GM21528 (cell line): ENCODE data around the gene MAGEA3.
"Not testable (repeated sequence)": the region's sequence is repeated elsewhere in the genome, so short reads cannot be mapped to it uniquely, and the experiment has no call there.

Experiments used
- ATAC-seq: cut with Tn5 transposase; IDR thresholded peaks from one replicate; pipeline ENCODE4 v1.9.1; 2021; ENCODE audit warnings: mild to moderate bottlenecking, moderate library complexity; ENCODE audit not compliant: unreplicated experiment, low FRiP score

Gene MAGEA3, protein sequence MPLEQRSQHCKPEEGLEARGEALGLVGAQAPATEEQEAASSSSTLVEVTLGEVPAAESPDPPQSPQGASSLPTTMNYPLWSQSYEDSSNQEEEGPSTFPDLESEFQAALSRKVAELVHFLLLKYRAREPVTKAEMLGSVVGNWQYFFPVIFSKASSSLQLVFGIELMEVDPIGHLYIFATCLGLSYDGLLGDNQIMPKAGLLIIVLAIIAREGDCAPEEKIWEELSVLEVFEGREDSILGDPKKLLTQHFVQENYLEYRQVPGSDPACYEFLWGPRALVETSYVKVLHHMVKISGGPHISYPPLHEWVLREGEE

DNA sequence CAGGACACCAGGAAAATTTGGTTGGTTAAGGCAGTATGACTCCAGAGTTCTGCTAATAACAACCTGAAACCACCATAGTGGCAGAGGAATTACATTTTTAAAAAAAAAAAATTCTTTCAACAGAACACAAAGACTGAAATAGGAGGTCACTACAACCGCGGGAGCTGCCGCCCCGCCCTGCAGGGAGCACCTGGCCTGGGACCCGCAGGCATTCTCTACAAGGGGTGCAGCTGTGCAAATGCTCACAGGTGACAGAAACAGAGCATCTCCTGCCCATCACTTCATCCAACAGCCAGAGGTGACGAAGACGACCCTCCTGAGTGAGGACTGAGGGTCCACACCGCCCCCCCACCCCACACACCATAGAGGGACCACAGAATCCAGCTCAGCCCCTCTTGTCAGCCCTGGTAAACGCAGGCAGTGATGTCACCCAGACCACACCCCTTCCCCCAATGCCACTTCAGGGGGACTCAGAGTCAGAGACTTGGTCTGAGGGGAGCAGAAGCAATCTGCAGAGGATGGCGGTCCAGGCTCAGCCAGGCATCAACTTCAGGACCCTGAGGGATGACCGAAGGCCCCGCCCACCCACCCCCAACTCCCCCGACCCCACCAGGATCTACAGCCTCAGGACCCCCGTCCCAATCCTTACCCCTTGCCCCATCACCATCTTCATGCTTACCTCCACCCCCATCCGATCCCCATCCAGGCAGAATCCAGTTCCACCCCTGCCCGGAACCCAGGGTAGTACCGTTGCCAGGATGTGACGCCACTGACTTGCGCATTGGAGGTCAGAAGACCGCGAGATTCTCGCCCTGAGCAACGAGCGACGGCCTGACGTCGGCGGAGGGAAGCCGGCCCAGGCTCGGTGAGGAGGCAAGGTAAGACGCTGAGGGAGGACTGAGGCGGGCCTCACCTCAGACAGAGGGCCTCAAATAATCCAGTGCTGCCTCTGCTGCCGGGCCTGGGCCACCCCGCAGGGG lies at the start of gene MAGEA3:
Gene MAGEA3, plus strand, starts transcription at position 843 of the 980 bp plus-strand sequence. CDS start 2,039 bp downstream, outside the sequence.
- not testable (repeated sequence) for ATAC-seq

DNA sequence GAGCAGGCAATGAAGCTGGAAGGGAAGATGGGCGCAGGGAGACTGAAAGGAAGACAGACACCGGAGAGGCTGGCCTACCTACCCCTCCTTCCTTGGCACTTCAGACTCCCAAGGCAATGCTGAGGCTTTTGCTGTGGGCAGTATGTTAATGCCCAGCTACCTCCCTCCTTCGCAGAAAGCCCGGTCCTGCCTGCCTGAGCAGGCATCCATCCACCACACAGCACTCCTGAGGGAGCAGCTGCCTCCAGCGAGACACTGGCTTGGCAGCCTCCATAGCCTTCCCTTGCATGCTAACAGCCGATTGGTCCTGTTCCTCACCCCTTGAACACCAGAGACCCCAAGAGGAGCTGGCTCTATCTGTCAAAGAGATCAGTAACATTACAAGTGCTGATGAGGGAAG lies 46.5 kb upstream of the MAGEA3 start:
- ATAC-seq, result no peak

DNA sequence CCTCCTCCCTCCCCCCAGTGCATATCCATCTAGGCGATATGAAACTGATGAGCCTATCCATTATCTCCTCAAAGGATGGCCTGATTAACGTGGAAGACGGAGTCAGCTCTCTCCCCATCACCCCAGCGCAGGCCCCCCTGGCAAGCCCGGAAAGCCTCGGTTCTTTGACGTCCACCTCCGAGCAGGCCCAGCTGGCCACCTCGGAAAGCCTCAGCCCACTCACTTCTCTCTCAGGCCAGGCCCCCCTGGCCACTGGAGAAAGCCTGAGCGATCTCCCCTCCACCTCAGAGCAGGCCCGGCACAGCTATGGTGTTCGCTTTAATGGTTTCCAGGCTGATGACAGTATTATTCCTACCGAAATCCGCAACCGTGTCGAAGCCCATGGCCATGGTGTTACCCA lies 46.1 kb upstream of the MAGEA3 start:
- no peak for ATAC-seq

DNA sequence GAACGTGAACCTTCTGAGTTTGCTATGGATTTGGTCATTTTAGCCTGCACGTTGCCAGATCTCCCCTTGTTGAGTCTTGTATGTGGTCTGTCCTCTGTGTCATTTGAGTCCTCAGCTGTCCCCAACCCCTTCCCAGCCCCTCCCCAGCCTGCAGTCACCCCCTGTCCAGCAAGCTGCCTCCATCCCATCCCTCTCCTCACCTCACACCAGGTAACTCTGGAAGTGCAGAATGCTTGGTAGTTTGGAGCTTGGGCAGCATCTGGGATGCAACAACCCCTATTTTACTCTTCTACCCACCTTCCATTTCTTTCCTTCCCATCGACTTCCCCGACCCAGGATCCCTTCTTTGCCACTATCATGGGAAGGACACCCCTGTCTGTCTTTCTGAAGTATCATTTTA lies 42.5 kb upstream of the MAGEA3 start:
- no peak for ATAC-seq

DNA sequence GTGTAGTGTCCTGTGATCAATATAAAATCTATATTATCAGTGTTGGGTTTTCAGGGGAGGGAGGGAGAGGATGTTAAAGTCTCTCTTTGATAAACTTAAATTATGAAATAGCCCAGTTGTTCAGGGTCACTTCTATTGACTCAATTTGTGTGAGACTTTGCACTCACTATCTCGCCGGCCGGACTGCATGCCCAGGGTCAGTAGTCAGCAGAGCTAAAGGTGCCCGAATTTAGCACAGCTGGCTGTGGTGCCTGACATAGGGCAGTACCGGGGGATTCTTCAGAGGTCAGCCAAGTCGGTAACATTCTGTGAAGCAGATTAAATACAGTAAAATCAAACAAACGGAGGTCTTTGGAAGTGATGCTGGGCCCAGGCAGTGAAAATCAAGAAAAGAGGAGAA lies 41.7 kb upstream of the MAGEA3 start:
- no peak for ATAC-seq

DNA sequence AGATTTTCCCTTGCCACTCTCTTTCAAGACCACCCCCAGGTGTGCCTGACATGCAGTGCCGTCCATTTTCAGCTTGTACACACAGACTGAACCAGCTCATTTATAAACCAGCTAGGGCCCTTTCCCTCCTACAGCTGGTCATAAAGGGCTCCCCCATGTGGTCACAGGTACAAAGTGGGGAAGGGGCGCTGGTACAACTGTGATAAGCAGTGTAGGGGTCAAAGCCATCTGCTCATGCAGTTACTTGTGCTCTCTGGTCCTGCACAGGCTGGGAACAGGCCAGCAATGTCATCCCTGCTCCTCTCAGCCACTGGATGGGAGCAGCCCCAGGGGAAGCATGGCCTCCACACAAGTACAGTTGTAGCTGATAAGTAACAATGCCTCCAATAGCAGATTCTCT lies 40.3 kb upstream of the MAGEA3 start:
- ATAC-seq, result no peak

DNA sequence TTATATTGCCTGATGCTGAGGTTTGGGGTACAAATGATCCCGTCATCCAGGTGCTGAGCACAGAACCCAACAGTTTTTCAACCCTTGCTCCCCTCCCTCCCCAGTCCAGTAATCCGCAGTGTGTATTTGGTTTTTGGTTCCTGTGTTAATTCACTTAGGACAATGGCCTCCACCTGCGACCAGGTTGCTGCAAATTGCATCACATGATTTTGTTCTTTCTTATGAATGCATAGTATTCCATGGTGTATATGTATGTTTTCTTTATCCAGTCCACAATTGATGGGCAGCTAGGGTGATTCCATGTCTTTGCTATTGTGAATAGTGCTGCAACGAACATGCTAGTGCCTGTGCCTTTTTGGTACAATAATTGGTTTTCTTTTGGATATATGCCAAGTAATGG lies 35.5 kb upstream of the MAGEA3 start:
- no peak for ATAC-seq

DNA sequence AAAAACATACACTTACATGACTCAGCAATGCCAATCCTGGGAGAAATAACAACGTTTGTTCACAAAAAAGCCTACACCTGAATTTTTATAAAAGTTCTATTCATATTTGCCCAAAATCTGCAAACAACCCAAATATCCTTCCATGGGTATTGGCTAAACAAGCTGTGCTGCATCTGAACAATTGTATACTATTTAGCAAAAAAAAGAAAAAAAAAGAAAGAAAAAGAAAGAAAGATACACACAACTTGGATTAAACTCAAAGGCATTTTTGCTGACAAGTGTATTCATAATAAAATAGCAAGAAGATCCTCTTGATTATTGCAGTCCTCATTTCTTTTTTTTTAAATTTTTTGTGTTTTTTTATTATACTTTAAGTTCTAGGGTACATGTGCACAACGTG lies 24.5 kb upstream of the MAGEA3 start:
- ATAC-seq, result no peak

DNA sequence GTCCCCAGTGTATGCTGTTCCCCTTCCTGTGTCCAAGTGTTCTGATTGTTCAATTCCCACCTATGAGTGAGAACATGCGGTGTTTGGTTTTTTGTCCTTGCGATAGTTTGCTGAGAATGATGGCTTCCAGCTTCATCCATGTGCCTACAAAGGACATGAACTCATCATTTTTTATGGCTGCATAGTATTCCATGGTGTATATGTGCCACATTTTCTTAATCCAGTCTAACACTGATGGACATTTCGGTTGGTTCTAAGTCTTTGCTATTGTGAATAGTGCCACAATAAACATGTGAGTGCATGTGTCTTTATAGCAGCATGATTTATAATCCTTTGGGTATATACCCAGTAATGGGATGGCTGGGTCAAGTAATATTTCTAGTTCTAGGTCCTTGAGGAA lies 23.9 kb upstream of the MAGEA3 start:
- ATAC-seq, result not testable (repeated sequence)

DNA sequence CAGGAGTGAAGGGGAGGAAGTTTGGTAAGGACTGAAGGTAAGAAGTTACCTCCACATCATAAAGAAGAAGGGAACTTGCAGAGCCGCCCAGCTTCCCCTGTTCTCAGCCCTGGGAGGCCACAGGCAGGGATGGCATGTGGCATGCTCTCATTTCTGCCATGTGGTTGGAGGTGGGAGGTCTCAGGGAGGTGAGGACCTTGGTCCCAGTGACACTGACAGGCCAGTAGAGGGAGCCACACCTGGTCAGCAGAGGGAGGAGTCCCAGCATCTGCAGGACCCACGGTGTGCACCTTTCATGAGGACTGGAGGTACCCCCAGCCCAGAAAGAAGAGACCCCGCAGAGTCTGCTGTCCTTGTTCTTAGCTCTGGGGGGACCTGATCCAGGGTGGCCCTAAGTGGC lies 17.6 kb upstream of the MAGEA3 start:
- not testable (repeated sequence) for ATAC-seq

DNA sequence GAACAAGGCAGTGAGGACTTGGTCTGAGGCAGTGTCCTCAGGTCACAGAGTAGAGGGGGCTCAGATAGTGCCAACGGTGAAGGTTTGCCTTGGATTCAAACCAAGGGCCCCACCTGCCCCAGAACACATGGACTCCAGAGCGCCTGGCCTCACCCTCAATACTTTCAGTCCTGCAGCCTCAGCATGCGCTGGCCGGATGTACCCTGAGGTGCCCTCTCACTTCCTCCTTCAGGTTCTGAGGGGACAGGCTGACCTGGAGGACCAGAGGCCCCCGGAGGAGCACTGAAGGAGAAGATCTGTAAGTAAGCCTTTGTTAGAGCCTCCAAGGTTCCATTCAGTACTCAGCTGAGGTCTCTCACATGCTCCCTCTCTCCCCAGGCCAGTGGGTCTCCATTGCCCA lies 1.8 kb downstream of the MAGEA3 start:
- not testable (repeated sequence) for ATAC-seq

DNA sequence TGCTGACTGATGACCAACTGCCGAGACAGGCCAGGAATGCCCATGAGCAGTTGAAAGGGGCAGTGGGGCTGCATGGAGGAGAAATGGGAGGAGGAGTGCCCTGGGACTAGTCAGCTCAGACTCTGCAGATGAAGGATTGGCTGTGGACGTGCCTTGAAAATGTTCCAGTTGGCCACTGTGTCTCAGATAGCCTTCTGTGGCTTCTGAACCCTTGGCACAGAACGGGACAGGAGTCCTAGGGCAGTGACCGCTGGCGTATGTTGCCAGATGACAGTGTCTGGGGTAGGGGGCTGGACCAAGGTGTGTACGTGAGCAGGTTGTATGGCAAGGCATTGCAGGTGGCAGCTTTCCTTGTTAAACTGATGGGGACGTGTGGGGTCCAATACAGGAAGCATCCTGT lies 7.9 kb downstream of the MAGEA3 start:
- ATAC-seq, result not testable (repeated sequence)

DNA sequence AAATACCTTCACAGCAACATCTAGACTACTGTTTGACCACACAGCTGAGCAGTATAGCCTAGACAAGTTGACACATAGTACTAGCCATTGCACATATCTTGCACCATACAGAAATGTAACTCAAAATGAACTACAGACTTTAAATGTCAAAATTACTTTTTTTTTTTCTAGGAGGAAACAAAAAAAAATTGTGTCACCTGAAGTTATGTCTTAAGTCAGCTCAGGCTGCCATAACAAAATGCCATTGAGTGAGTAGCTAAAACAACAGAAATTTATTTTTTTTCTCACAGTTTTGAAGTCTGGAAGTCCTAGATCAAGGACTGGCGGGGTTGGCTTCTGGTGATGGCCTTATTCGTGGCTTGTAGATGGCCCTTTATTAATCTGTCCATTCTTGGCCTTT lies 10.6 kb downstream of the MAGEA3 start, which contains the start of gene CSAG2:
Gene CSAG2, minus strand, starts transcription at position 101 of the 400 bp plus-strand sequence. CDS start 161 bp downstream, outside the sequence.
- not testable (repeated sequence) for ATAC-seq

DNA sequence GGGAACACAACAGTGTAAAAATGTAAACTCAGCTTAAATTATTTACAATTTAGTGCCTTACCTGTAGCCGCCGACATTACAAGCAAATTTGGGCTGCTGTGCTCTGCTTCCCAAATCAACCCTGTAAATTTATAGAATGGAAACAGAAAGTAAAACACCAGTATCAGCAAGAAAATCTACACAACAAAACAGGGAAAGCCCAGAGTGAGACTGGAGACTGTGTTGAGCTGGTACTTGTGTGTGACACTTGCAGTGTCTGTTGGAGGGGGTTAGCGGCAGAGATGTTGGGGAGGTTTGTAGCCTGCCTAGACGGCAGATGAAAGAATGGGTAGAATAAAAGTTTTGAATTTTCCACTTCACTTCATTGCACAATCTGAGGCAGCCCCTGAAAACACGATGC lies 14.6 kb downstream of the MAGEA3 start:
- not testable (repeated sequence) for ATAC-seq

DNA sequence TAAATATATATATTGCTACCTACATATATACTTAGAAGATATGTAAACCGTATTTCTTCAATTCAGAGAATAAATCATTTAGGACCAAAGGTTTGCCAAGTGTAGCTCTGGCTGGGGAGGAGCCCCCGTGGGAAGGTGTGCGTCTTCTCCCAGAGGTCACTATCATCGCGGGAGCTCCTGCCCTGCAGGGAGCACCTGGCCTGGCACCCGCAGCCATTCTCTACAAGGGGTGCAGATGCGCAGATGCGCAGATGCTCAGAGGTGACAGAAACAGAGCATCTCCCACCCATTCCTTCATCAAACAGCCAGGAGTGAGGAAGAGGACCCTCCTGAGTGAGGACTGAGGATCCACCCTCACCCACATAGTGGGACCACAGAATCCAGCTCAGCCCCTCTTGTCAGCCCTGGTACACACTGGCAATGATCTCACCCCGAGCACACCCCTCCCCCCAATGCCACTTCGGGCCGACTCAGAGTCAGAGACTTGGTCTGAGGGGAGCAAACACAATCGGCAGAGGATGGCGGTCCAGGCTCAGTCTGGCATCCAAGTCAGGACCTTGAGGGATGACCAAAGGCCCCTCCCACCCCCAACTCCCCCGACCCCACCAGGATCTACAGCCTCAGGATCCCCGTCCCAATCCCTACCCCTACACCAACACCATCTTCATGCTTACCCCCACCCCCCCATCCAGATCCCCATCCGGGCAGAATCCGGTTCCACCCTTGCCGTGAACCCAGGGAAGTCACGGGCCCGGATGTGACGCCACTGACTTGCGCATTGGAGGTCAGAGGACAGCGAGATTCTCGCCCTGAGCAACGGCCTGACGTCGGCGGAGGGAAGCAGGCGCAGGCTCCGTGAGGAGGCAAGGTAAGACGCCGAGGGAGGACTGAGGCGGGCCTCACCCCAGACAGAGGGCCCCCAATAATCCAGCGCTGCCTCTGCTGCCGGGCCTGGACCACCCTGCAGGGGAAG lies 15.5 kb downstream of the MAGEA3 start, which contains the start of gene MAGEA2B:
Gene MAGEA2B, plus strand, starts transcription at position 814 of the 973 bp plus-strand sequence. CDS start 2,479 bp downstream, outside the sequence.
- ATAC-seq, result not testable (repeated sequence)

DNA sequence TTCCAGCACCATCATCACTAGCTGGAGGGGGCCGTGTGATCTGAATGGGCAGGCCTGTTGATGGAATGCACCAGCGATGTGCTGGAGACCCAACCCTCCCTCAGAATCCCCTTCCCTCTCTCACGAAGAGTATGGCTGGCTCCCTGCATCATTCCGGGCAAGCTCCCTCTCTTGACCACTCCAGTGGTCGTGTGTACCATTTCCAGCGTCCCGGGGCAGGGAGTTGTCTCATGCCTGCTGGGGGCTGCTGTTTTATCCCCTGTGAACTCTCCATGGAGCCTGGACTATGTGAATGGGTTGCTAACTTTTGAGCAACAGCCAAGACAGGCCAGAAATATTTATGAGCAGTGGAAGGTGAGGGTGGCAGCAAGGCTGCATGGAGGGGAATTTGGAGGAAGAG lies 26.8 kb downstream of the MAGEA3 start:
- ATAC-seq, result no peak

DNA sequence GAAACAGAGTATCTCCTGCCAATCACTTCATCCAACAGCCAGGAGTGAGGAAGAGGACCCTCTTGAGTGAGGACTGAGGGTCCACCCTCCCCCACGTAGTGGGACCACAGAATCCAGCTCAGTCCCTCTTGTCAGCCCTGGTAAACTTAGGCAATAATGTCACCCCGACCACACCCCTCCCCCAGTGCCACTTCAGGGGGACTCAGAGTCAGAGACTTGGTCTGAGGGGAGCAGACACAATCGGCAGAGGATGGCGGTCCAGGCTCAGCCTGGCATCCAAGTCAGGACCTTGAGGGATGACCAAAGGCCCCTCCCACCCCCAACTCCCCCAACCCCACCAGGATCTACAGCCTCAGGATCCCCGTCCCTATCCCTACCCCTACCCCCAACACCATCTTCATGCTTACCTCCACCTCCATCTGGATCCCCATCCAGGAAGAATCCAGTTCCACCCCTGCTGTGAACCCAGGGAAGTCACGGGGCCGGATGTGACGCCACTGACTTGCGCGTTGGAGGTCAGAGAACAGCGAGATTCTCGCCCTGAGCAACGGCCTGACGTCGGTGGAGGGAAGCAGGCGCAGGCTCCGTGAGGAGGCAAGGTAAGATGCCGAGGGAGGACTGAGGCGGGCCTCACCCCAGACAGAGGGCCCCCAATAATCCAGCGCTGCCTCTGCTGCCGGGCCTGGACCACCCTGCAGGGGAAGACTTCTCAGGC lies 34.8 kb downstream of the MAGEA3 start, which contains the start of the genes CSAG1 and MAGEA12:
Gene CSAG1, minus strand, starts transcription at position 461 of the 715 bp plus-strand sequence. CDS start 1,261 bp downstream, outside the sequence.
Gene MAGEA12, plus strand, starts transcription at position 497 of the 715 bp plus-strand sequence. CDS start 2,405 bp downstream, outside the sequence.
- no peak for ATAC-seq

DNA sequence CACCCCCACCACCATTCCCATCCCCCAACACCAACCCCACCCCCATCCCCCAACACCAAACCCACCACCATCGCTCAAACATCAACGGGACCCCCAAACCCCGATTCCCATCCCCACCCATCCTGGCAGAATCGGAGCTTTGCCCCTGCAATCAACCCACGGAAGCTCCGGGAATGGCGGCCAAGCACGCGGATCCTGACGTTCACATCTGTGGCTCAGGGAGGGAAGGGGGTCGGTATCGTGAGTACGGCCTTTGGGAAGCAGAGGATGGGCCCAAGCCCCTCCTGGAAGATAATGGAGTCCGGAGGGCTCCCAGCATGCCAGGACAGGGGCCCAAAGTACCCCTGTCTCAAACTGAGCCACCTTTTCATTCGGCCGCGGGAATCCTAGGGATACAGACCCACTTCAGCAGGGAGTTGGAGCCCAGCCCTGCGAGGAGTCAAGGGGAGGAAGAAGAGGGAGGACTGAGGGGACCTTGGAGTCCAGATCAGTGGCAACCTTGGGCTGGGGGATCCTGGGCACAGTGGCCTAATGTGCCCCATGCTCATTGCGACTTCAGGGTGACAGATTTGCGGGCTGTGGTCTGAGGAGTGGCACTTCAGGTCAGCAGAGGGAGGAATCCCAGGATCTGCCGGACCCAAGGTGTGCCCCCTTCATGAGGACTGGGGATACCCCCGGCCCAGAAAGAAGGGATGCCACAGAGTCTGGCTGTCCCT lies 35.7 kb downstream of the MAGEA3 start:
- ATAC-seq, result not testable (repeated sequence)
